B cell (primary cell): ENCODE measurements around the gene METTL8.

ENCODE experiments used
- CTCF ChIP-seq: fragments of 200-600 bp; IDR thresholded peaks from one replicate; pipeline ENCODE4 v1.8.0; 2022; ENCODE audit warnings: antibody characterized with exemption, mild to moderate bottlenecking
- EZH2 ChIP-seq: IDR thresholded peaks from 2 replicates; pipeline ENCODE4 v1.6.1; 2012; ENCODE audit warnings: borderline replicate concordance, low read depth, mild to moderate bottlenecking, moderate library complexity, low read length; ENCODE audit not compliant: insufficient read depth, poor library complexity, severe bottlenecking

GRCh38 chr2:171441470-171441869, 7.7 kb upstream of the METTL8 start:
- TF ChIP-seq CTCF, result no peak
- TF ChIP-seq EZH2, result no peak
